ENCODE data around the gene TJAP1.
"Not testable (repeated sequence)": the region's sequence is repeated elsewhere in the genome, so short reads cannot be mapped to it uniquely, and the experiment has no call there.

Gene TJAP1

GRCh38 chr6:43453831-43454230 is 23.5 kb upstream of the TJAP1 start:
- TF ChIP-seq, protein P1, sequence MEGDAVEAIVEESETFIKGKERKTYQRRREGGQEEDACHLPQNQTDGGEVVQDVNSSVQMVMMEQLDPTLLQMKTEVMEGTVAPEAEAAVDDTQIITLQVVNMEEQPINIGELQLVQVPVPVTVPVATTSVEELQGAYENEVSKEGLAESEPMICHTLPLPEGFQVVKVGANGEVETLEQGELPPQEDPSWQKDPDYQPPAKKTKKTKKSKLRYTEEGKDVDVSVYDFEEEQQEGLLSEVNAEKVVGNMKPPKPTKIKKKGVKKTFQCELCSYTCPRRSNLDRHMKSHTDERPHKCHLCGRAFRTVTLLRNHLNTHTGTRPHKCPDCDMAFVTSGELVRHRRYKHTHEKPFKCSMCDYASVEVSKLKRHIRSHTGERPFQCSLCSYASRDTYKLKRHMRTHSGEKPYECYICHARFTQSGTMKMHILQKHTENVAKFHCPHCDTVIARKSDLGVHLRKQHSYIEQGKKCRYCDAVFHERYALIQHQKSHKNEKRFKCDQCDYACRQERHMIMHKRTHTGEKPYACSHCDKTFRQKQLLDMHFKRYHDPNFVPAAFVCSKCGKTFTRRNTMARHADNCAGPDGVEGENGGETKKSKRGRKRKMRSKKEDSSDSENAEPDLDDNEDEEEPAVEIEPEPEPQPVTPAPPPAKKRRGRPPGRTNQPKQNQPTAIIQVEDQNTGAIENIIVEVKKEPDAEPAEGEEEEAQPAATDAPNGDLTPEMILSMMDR (IDR thresholded peaks at IDR 0.05): no peak
- no peak overlapping the region for H3K27ac ChIP-seq
- DNase-seq (ENCODE audit: low spot score): no peak
- no peak overlapping the region for H3K4me3 ChIP-seq

- TF ChIP-seq, protein P1 (IDR thresholded peaks at IDR 0.05): peak; percentile 95
- Histone ChIP-seq H3K4me3 (peak overlapping the region; percentile 72), H3K27ac (no peak overlapping the region)
- DNase-seq (ENCODE audit: low spot score): no peak
Observed at GRCh38 chr6:43454290-43454695, 23.1 kb upstream of the TJAP1 start.

GRCh38 chr6:43454696-43455530 is 22.5 kb upstream of the TJAP1 start:
- DNase-seq (ENCODE audit: low spot score): peak; percentile 84
- no peak overlapping the region for H3K27ac ChIP-seq
- H3K4me3 ChIP-seq: peak overlapping the region; percentile 72
- TF ChIP-seq, protein P1 (IDR thresholded peaks at IDR 0.05): peak; percentile 0

DNA sequence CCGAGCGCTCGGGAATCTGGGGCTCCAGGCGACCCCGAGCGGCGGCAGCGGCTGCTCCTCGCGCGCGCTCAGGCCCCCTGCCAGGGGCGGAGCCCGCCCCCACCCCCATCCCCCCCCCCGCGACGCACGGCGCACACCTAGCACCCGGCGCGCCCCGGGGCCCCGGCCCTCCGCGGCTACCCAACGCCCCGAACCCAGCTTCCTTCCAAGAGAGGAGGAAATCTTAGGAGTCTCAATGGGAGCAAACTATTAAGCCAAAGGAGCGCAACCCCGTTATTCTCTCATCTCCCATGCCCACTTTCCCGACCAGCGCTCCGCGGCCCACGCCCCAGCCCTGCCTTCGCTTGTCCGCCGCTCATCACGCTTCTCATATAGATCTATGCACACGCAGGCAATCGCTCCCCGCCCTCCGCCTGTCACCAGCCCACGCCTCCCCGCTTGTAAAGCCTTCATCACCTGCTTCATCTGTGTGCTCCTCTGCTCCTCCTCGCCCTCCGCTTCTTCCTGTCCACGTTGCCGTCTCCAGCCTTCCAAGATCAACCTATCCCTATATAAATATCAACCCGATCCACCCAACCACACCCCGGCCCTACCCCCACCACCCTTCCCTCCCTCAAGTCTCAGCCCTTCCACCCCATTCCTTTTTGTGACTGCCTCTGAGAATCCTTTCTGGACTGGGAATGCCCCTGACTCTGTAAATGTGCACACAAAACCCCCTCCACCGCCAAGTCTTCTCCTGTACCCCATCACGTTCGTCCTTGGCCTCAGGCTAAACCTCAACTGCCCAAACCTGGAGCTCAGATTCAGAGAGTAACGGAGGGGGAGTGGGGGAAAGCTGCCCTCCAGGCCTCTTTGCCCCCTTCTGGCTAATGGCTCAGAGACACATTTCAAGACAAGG is 21.6 kb upstream of the TJAP1 start, which contains the start of gene DLK2:
Gene DLK2 (minus strand): TSS at position 18 of the 898 bp plus-strand sequence. CDS start 723 bp downstream, outside the sequence.
- no peak within 1 kb of the TSS for H3K27ac ChIP-seq
- DNase-seq (ENCODE audit: low spot score): no peak
- peak within 1 kb of the TSS; percentile 72 for H3K4me3 ChIP-seq
- TF ChIP-seq, protein P1 (IDR thresholded peaks at IDR 0.05): no peak

DNA sequence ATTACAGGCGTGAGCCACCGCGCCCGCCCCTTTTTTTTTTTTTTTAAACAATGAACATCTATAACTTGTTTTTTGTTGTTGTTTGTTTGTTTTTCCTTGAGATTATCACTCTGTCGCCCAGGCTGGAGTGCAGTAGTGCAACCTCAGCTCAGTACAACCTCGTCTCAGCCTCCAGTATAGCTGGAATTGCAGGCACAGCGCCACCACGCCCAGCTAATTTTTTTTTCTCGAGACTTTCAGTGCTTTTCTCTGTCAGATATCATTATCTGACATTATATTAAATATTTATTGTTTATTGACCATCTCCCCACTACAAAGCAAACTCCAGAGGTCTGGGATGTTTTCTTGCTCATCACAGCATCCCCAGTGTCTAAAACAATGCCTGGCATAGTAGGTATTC is 19.7 kb upstream of the TJAP1 start:
- Histone ChIP-seq H3K4me3 (no peak overlapping the region), H3K27ac (no peak overlapping the region)
- TF ChIP-seq, protein P1 (IDR thresholded peaks at IDR 0.05): no peak
- no peak for DNase-seq (ENCODE audit: low spot score)

- not testable (repeated sequence) for H3K27ac ChIP-seq; DNase-seq (ENCODE audit: low spot score); H3K4me3 ChIP-seq
Observed at GRCh38 chr6:43458154-43458553, 19.2 kb upstream of the TJAP1 start.

DNA sequence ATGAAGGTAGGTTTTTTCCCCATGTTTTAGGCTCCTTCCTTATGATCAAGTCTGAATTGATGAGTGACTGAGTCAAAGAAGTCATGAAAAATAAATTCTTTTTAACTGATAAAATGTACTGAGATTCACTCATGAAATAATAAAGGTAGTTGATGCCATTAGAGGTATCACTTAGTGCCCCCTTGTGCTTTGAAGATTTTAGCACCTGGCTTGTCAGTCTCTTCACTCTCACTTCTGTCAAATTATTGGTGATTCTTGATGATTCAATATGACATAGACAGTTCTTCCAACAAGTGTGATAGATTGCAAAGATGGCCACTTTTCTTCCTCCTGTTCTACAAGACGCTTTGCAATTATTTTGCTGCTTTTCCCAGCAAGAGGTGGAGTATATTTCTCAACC is 17.8 kb upstream of the TJAP1 start:
- no peak overlapping the region for H3K4me3 ChIP-seq
- no peak for DNase-seq (ENCODE audit: low spot score)
- H3K27ac ChIP-seq: no peak overlapping the region
- TF ChIP-seq, protein P1 (IDR thresholded peaks at IDR 0.05): no peak

Measured in coronary artery (tissue), 2 donors.